GM10266 (cell line): ENCODE data around the gene GPR137B.

Experiments
- DNase-seq: peaks from one replicate; pipeline ENCODE4 v3.0.0; 2012; ENCODE audit errors: extremely low spot score
- TF ChIP-seq, protein P1 (sequence below): IDR thresholded peaks from 2 replicates; pipeline ENCODE4 v1.5.1; 2012; ENCODE audit warnings: mild to moderate bottlenecking, low read depth; ENCODE audit not compliant: control insufficient read depth, insufficient read depth; ENCODE audit errors: missing control alignments

The GPR137B gene

DNA sequence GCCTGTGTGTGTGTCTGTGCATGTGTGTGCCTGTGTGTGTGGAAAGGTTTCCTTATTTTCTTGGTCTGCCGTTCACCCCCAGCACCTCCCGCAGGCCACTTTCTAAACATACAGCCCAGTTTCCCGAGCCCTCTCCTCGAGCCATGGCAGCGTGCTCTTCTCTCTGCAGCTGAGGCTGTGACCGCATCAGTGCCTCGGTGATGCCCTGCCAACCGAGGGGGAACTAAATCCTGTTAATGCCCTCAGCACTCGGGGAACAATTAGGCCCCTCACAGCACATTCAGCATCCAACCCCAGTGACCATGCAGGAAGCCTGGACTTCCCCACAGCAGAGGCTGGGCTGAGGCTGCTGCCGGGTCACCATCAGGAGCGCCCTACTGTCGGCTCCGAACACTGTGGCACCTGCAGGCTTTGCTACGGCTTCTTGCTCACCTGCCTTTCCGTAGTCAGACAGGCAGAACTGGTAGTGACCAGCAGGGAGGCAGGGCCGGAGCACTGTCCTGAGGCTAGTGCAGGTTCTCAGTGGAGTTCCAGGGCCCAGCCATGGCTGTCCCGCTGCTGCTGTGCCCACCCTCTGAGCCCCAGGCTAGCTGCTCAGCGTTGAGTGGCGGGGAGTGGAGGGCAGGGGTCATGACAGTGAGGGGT, 8.1 kb downstream of the GPR137B start:
- TF ChIP-seq, protein P1, sequence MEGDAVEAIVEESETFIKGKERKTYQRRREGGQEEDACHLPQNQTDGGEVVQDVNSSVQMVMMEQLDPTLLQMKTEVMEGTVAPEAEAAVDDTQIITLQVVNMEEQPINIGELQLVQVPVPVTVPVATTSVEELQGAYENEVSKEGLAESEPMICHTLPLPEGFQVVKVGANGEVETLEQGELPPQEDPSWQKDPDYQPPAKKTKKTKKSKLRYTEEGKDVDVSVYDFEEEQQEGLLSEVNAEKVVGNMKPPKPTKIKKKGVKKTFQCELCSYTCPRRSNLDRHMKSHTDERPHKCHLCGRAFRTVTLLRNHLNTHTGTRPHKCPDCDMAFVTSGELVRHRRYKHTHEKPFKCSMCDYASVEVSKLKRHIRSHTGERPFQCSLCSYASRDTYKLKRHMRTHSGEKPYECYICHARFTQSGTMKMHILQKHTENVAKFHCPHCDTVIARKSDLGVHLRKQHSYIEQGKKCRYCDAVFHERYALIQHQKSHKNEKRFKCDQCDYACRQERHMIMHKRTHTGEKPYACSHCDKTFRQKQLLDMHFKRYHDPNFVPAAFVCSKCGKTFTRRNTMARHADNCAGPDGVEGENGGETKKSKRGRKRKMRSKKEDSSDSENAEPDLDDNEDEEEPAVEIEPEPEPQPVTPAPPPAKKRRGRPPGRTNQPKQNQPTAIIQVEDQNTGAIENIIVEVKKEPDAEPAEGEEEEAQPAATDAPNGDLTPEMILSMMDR: no peak
- no peak for DNase-seq

DNA sequence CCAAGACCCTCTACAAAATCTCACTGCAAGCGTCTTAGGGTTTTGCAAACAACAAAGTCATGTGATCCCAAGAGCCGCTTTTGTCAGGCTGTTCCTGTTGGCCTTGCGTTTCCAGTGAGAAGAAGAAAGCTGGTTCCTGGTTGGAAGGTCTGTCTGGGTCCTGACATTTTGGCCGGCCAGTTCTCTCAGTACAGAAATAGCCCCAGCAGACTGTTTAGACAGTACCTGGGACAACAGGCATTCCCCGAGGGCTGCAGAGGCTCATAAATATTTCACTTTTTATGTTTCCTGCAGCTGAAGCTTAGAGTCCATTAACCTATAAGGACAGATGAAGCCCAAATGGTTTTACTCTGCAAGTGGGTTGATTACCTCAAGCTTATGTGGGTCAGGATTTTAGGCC, 8.6 kb downstream of the GPR137B start:
- DNase-seq: no peak
- TF ChIP-seq, protein P1: no peak

DNA sequence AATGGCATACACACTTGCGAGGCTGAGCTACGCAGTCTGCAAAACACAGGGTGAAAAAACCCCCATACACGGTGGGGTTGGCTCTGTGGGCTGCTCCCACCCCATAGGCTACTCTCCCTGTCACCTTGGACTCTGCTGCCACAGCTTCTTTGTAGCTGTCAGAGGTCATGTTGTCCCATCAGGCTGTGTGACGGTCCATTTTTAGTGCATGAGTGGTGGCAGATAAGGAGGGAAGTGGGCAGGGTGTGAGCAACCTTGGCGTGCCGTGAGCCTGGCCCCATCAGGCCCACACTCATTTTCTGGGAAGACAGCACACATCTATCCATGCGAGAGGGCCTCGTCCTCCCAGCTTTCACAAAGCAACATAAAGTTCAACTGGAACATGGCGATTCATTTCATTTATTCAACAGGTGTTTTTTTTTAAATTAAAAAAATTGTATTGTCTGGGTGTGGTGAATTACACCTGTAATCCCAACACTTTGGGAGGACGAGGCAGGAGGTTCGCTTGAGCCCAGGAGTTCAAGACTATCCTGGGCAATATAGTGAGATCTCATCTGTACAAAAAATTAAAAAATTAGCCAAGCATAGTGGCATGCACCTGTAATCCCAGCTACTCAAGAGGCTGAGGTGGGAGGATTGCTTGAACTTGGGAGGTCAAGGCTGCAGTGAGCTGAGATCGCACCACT, 9.5 kb downstream of the GPR137B start:
- DNase-seq: no peak
- TF ChIP-seq, protein P1: no peak

DNA sequence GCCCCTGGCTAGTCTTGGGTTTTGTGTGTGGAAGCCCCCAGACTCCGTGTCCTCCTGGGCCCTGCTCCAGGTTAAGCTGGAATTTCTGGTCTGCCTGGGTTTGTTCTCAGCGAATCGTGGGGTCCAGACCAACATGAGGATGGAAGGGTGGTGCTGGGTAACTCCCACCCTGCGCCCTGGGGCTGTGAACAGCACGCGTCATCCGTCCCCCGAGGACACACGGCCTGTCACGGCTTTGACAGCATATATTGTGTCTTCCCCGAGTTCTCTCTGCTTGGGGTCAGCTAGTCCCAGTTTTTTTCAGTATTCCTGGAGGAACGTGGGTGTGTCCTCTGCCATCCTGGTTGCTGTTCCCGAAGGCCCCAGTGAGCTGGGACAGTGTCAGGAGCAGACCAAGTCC, 11.8 kb downstream of the GPR137B start:
- no peak for DNase-seq
- TF ChIP-seq, protein P1: no peak

DNA sequence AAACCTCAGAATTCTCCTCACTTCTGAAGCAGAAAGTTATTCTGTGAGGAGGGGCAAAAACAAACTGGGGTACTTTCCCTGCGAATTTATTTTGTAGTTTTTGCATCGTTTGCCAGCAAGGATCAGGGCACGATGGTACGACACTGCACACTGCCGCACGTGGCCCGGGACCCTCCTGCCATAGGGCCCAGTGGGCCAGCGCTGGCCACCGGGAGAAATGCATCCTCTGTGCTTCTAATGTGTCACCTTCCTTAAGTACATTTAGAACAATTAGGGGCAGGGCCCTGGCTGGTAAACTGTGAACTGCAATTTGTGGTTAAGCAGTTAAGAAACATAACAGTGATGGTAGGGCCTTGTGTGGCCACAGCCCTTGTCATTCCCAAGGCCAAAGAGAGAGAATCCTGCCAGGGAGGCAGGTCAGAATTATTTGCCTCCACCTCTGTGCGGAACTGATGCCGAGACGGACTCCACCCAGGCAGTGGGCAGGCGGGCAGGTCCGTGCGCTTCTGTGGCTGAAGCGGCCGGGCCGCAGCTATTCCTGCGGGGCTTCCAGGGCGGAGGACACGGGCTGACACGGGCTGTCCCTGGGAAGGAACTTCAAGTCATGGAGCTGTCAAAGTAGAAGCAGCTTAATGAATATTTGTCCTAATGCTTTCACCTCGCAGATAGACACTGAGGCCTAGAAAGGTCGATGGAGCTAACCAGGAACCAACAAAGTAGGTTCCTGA, 12.5 kb downstream of the GPR137B start:
- DNase-seq: no peak
- TF ChIP-seq, protein P1: no peak

DNA sequence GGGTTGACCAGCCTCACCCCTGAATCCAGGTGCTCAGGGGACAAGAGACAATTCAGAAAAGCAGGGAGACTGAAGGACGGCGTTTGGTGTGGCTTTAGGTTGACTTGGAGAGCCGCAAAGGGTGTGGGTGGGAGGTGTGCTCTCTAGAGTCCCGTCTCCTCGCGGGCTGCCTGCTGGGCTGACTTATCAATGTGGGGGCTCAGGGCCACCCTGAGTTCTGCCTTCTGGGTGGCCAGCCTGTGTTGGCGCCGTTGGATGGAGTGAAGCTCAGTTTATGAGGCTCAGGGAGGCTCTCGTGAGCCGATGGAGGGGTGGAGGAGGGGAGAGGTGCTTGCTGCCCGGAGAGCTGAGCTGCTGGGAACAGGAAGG, 13.0 kb downstream of the GPR137B start:
- no peak for DNase-seq
- TF ChIP-seq, protein P1: no peak

DNA sequence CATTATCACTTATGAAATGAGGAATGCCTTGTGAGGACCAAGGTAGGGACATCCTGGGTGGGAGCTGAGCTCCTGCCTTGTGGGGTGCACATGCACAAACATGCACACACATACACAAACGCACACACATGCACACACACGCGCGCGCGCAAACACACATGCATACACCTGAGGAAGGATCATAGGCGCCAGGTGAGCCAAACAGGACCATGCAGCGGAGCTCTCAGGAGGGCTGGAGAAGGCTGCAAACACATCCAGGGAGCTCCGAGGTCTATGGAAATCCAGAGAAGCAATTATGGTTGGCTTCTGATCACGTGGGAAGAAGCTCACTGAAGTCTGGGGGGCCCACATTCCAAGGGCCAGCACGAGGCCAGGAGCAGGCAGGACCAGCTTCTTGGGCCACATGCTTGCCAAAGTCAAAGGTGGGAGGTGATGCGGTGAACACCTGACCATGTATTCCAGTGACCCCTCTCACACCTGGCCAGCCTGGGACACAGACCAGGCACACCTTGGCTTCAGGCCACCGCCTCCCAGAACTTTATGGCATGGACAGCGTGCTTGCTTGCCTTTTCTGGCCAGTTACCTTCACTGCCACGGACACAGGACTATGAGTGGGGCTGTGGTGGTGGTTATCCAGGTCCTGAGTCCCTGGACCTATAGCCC, 13.6 kb downstream of the GPR137B start:
- TF ChIP-seq, protein P1: no peak
- no peak for DNase-seq
